HFFc6 (cell line): ENCODE data around the gene CTLA4. TPM values are rescaled to one million over a fixed set of nuclear protein-coding genes. Genes with fewer than 3 reads are reported as not detected.

ENCODE experiments used
- DNase-seq: peaks from one replicate; pipeline ENCODE4 v3.0.0-alpha.2; 2018
- H3K27ac Mint-ChIP-seq: 2 replicates; pipeline ENCODE4 v1.8.0; 2020; ENCODE audit warnings: mild to moderate bottlenecking, mixed read lengths
- H3K27me3 Mint-ChIP-seq: 2 replicates; pipeline ENCODE4 v1.8.0; 2021; ENCODE audit warnings: mild to moderate bottlenecking, moderate library complexity, mixed read lengths; ENCODE audit not compliant: insufficient read depth
- H3K36me3 Mint-ChIP-seq: 2 replicates; pipeline ENCODE4 v1.8.0; 2021; ENCODE audit warnings: low read depth, mixed read lengths
- H3K4me1 Mint-ChIP-seq: 2 replicates; pipeline ENCODE4 v1.8.0; 2020; ENCODE audit warnings: low read depth, mixed read lengths
- H3K4me3 Mint-ChIP-seq: 2 replicates; pipeline ENCODE4 v1.8.0; 2020; ENCODE audit warnings: mild to moderate bottlenecking, moderate library complexity, mixed read lengths
- H3K9me3 Mint-ChIP-seq: 2 replicates; pipeline ENCODE4 v1.8.0; 2020; ENCODE audit warnings: mild to moderate bottlenecking, mixed read lengths
- CTCF ChIP-seq: fragments of 200-600 bp; sonication (generic); IDR thresholded peaks from 2 replicates; pipeline ENCODE4 v1.5.0; 2021; ENCODE audit warnings: antibody characterized with exemption, mild to moderate bottlenecking
- total RNA-seq, 6 experiments: library from RNA; stranded (reverse); fragmentation: NEBNext Ultra II Directional; extraction: Animal tissue kit (Norgen Biotek cat#: 25700); gene quantifications; 2 replicates in 1 of 6; 3 replicates in 5 of 6; pipeline ENCODE4 v1.2.3, GENCODE V29; 2021

The CTLA4 gene
- total RNA-seq, 6 experiments from 2014 or later, result not detected

GRCh38 chr2:203908066-203908796 lies 40.7 kb downstream of the CTLA4 start:
- Mint-ChIP-seq H3K4me3 (no peak overlapping the region), H3K36me3 (no peaks in the 10 kb centered on the region), H3K9me3 (no peaks in the 10 kb centered on the region), H3K27ac (no peak overlapping the region), H3K4me1 (peaks cover 10% of the 10 kb centered on the region), H3K27me3 (peaks cover 2% of the 10 kb centered on the region)
- no peak for TF ChIP-seq CTCF
- no peak for DNase-seq

- H3K36me3 Mint-ChIP-seq, result no peaks in the 10 kb centered on the region
- TF ChIP-seq CTCF, result no peak
- peaks cover 2% of the 10 kb centered on the region for H3K27me3 Mint-ChIP-seq
- H3K4me1 Mint-ChIP-seq, result peaks cover 10% of the 10 kb centered on the region
- no peak overlapping the region for H3K27ac Mint-ChIP-seq
- H3K9me3 Mint-ChIP-seq, result no peaks in the 10 kb centered on the region
- DNase-seq, result no peak
- peak overlapping the region; percentile 71; the same call in 1 of the 2 replicates for H3K4me3 Mint-ChIP-seq
These were observed 41.2 kb downstream of the CTLA4 start for GRCh38 chr2:203908797-203909185.

- H3K9me3 Mint-ChIP-seq, result no peaks in the 10 kb centered on the region
- peaks cover 4% of the 10 kb centered on the region for H3K27me3 Mint-ChIP-seq
- peak; percentile 73 for DNase-seq
- TF ChIP-seq CTCF, result peak; percentile 85
- H3K27ac Mint-ChIP-seq, result peak overlapping the region; percentile 5; the same call in 1 of the 2 replicates
- peaks cover 10% of the 10 kb centered on the region for H3K4me1 Mint-ChIP-seq
- peak overlapping the region; percentile 71 for H3K4me3 Mint-ChIP-seq
- H3K36me3 Mint-ChIP-seq, result no peaks in the 10 kb centered on the region
These were observed 41.8 kb downstream of the CTLA4 start for GRCh38 chr2:203909261-203909967.

DNA sequence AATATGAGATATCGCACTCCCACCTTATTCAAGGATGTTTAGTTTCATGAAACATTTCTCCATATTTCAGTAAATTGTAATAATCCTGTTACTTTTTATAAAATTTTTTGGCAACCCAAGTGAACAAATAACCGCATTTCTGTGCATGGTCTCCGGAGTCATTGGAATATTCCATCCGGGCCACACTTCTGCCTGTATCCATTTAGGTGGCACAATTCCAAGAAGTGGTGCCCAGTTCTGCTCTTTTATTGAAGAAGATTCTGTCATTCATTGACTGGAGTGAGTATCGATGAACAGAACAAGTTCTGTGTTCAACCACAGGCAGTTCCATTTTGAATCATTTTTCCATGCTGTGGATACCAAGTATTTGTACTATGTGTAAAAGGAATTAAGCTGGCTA lies 42.4 kb downstream of the CTLA4 start:
- Mint-ChIP-seq H3K27ac (no peak overlapping the region), H3K4me3 (peak overlapping the region; percentile 5; the same call in 1 of the 2 replicates), H3K27me3 (peaks cover 2% of the 10 kb centered on the region), H3K9me3 (no peaks in the 10 kb centered on the region), H3K4me1 (peaks cover 14% of the 10 kb centered on the region), H3K36me3 (no peaks in the 10 kb centered on the region)
- DNase-seq, result no peak
- peak; percentile 41 for TF ChIP-seq CTCF

DNA sequence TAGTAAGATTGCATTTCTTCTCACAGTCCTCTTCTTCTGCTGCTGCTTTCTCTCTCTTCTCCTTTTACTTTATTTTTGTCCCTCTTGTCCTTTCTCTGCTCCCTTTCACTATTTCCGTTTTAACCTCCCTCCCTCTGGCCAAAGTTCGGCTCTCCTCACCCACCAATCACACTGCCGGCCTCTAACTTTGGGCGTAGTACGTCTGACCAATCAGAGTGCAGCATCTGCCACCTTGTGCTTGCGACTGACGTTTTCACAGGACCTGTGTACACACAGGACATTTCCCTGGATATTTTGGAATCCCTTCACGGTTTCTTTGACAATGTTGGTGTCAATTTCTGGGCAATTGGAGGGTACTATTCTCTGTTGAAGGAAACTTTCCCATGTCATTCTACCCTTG lies 46.4 kb downstream of the CTLA4 start:
- Mint-ChIP-seq H3K9me3 (no peaks in the 10 kb centered on the region), H3K27me3 (peaks cover 5% of the 10 kb centered on the region), H3K4me3 (no peak overlapping the region), H3K4me1 (peaks cover 16% of the 10 kb centered on the region), H3K27ac (no peak overlapping the region), H3K36me3 (no peaks in the 10 kb centered on the region)
- no peak for TF ChIP-seq CTCF
- DNase-seq, result no peak
